ENCODE data around the gene CSHL1. TPM values are rescaled to one million over a fixed set of nuclear protein-coding genes. Genes with fewer than 3 reads are reported as not detected.

Gene CSHL1
- total and polyA plus RNA-seq, 2 donors (not counting 1 experiment from before 2014, with no cell fraction given) = not detected

DNA sequence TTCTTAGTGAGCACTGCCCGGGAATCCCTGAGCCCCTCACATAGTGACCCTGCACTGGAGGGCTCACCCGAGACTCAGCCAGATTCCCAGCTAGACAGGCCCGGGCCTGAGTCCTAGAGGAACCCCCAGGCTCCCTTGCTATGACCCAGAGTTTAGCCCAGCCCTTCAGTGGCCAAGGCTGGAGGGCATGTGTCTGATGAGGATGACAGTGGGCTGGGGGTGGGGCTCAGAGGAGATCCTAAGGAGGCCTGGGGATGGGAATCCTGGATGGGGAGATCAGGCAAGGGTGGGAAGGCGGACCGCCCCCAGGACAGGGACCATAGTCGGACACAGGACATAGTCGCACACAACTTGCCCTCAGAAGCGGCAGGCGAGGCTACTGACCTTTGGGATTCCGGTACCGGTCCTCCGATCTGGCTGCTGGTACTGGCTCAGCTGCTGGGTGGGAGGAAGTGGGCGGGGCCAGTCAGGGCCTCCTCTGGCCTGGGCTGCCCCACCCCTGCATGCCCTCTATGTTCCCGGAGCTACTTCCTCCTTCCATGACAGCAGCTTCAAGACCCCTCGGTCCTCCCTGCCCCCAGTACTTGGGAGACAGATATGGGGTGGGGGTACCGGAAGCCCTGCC is 20.0 kb upstream of the CSHL1 start:
- no peaks in the 10 kb centered on the region for H4K20me1 ChIP-seq (ENCODE audit: control insufficient read depth, extremely low read depth, insufficient read depth, low read length)
- no peak overlapping the region for H3K4me2 ChIP-seq (ENCODE audit: extremely low read depth, insufficient read depth, low read length)
- no peak overlapping the region for H3K4me3 ChIP-seq (replicated peaks in 1 of 4; ENCODE audit: control extremely low read depth in 1 of 4, insufficient read depth in 1 of 4, low read depth in 3 of 4, low read length in 4 of 4)
- H3K27me3 ChIP-seq (ENCODE audit: control insufficient read depth, insufficient read depth, low read length) = peaks cover 11% of the 10 kb centered on the region
- no peaks in the 10 kb centered on the region for H3K79me2 ChIP-seq (ENCODE audit: control insufficient read depth, insufficient read depth, low read length)
- no peak overlapping the region for H3K27ac ChIP-seq (ENCODE audit: insufficient read depth, low read length)
- H3K9ac ChIP-seq (ENCODE audit: insufficient read depth, low read length) = no peak overlapping the region
- DNase-seq (ENCODE audit: low read depth in 2 of 2) = no peak
- H3K9me3 ChIP-seq (ENCODE audit: control insufficient read depth, insufficient read depth, low read depth, low read length) = no peaks in the 10 kb centered on the region
- no peak overlapping the region for H2AFZ ChIP-seq (ENCODE audit: low read length)
- H3K4me1 ChIP-seq (ENCODE audit: control insufficient read depth, extremely low read depth, insufficient read depth, low read length) = no peaks in the 10 kb centered on the region
- TF ChIP-seq EZH2 (IDR thresholded peaks at IDR 0.05; ENCODE audit: low read length, missing control alignments) = no peak
- TF ChIP-seq, protein P1, sequence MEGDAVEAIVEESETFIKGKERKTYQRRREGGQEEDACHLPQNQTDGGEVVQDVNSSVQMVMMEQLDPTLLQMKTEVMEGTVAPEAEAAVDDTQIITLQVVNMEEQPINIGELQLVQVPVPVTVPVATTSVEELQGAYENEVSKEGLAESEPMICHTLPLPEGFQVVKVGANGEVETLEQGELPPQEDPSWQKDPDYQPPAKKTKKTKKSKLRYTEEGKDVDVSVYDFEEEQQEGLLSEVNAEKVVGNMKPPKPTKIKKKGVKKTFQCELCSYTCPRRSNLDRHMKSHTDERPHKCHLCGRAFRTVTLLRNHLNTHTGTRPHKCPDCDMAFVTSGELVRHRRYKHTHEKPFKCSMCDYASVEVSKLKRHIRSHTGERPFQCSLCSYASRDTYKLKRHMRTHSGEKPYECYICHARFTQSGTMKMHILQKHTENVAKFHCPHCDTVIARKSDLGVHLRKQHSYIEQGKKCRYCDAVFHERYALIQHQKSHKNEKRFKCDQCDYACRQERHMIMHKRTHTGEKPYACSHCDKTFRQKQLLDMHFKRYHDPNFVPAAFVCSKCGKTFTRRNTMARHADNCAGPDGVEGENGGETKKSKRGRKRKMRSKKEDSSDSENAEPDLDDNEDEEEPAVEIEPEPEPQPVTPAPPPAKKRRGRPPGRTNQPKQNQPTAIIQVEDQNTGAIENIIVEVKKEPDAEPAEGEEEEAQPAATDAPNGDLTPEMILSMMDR (conservative IDR thresholded peaks at IDR 0.05 in 1 of 2, IDR thresholded peaks at IDR 0.05 in 1 of 2; ENCODE audit: low read depth in 1 of 2, low read length in 2 of 2) = no peak
- no peaks in the 10 kb centered on the region for H3K36me3 ChIP-seq (ENCODE audit: control insufficient read depth, insufficient read depth, low read length)

DNA sequence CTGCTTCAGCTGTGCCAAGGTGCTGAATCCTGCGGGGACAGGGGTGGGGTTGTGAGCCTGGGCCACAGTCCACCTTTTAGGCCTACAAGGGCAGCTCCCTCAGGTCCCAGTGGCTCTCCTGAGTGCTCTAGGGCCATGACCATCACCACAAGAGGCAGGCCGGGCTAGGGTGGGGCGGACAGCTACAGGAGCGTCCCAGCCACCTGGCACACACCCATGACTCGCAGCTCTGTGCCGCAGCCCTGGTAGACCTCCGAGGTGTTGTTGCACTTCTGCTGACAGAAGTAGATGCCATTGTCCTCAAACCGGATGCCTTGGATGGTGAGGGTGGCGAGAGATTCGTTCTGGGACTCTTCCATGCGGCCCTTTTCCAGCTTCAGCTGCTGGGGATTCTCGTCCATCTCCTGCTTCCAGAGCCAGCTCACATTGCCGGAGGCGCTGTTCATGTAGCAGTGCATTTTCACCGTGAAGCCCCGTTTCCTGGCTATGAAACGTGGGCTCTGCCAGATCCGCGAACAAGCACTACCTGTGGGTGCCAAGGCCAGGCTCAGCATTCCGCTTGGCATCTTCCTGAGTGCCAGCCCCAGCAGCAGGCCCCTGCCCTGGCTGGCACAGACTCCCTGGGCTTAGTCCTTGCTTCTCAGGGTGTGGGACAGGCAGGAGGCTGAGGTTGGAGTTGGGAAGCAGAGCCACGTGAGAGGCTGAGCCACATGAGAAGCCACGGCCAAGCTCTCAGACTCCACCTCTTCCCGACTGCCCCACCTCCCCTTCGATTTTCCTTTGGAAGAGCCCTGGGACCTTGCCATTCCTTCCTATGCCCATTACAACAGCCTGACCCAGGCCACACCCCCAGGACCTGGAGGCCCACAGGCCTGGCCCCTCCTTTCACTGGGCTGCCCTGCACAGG is 19.1 kb upstream of the CSHL1 start:
- Histone ChIP-seq H2AFZ (ENCODE audit: low read length) (no peak overlapping the region), H3K9me3 (ENCODE audit: control insufficient read depth, insufficient read depth, low read depth, low read length) (no peaks in the 10 kb centered on the region), H3K9ac (ENCODE audit: insufficient read depth, low read length) (no peak overlapping the region), H3K27ac (ENCODE audit: insufficient read depth, low read length) (no peak overlapping the region), H3K4me1 (ENCODE audit: control insufficient read depth, extremely low read depth, insufficient read depth, low read length) (no peaks in the 10 kb centered on the region), H3K4me3 (replicated peaks in 1 of 4; ENCODE audit: control extremely low read depth in 1 of 4, insufficient read depth in 1 of 4, low read depth in 3 of 4, low read length in 4 of 4) (no peak overlapping the region), H3K79me2 (ENCODE audit: control insufficient read depth, insufficient read depth, low read length) (no peaks in the 10 kb centered on the region), H3K27me3 (ENCODE audit: control insufficient read depth, insufficient read depth, low read length) (peaks cover 5% of the 10 kb centered on the region), H4K20me1 (ENCODE audit: control insufficient read depth, extremely low read depth, insufficient read depth, low read length) (no peaks in the 10 kb centered on the region), H3K4me2 (ENCODE audit: extremely low read depth, insufficient read depth, low read length) (no peak overlapping the region), H3K36me3 (ENCODE audit: control insufficient read depth, insufficient read depth, low read length) (no peaks in the 10 kb centered on the region)
- TF ChIP-seq EZH2 (IDR thresholded peaks at IDR 0.05; ENCODE audit: low read length, missing control alignments) = no peak
- TF ChIP-seq, protein P1 (conservative IDR thresholded peaks at IDR 0.05 in 1 of 2, IDR thresholded peaks at IDR 0.05 in 1 of 2; ENCODE audit: low read depth in 1 of 2, low read length in 2 of 2) = no peak
- peak in 1 of 2 donors; percentile 2 for DNase-seq (ENCODE audit: low read depth in 2 of 2)

DNA sequence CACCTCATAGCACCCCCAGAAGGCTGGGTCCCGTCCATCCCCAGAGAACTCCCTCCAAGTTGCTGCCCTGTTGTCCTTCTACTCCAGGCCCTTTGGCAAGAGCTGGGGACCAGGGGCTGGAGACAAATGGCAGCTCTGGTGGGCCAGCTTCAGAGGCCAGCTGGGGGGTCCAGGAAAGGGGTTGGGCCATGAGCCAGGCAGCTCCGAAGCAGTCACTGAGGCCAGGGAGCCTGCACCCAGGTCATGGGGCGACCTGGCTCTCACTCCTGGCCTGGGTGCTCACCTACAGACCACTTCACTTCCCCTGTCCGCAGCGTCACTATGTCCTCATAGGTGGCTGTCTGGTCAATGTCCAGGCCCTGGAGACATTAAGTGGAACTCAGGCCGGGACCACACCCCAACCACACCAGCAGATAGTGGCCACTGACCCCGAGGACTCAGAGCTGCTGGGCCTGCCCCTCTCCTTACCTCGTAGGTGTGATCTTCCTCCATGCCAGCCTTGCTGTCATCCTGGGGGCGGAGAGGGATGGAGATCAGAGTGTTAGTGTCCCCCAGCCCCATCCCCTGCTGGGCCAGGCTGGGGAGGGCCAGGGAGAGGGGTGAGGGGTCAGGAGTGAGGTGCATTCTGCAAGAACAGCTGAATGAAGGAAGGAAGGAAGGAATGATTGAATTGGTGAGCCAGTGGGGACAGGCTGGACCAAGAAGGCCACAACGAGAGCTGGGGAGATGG is 18.1 kb upstream of the CSHL1 start:
- Histone ChIP-seq H3K4me2 (ENCODE audit: extremely low read depth, insufficient read depth, low read length) (no peak overlapping the region), H3K9ac (ENCODE audit: insufficient read depth, low read length) (no peak overlapping the region), H2AFZ (ENCODE audit: low read length) (no peak overlapping the region), H3K27me3 (ENCODE audit: control insufficient read depth, insufficient read depth, low read length) (peaks cover 5% of the 10 kb centered on the region), H3K79me2 (ENCODE audit: control insufficient read depth, insufficient read depth, low read length) (no peaks in the 10 kb centered on the region), H3K9me3 (ENCODE audit: control insufficient read depth, insufficient read depth, low read depth, low read length) (no peaks in the 10 kb centered on the region), H3K27ac (ENCODE audit: insufficient read depth, low read length) (no peak overlapping the region), H4K20me1 (ENCODE audit: control insufficient read depth, extremely low read depth, insufficient read depth, low read length) (no peaks in the 10 kb centered on the region), H3K4me3 (replicated peaks in 1 of 4; ENCODE audit: control extremely low read depth in 1 of 4, insufficient read depth in 1 of 4, low read depth in 3 of 4, low read length in 4 of 4) (no peak overlapping the region), H3K36me3 (ENCODE audit: control insufficient read depth, insufficient read depth, low read length) (no peaks in the 10 kb centered on the region), H3K4me1 (ENCODE audit: control insufficient read depth, extremely low read depth, insufficient read depth, low read length) (no peaks in the 10 kb centered on the region)
- TF ChIP-seq EZH2 (IDR thresholded peaks at IDR 0.05; ENCODE audit: low read length, missing control alignments) = no peak
- TF ChIP-seq, protein P1 (conservative IDR thresholded peaks at IDR 0.05 in 1 of 2, IDR thresholded peaks at IDR 0.05 in 1 of 2; ENCODE audit: low read depth in 1 of 2, low read length in 2 of 2) = no peak
- DNase-seq (ENCODE audit: low read depth in 2 of 2) = no peak
